Ishikawa (cell line): Measurements from ENCODE around the gene HCST.

Experiments used
- TCF12 ChIP-seq: IDR thresholded peaks from 2 replicates; pipeline ENCODE4 v1.6.1; 2012; ENCODE audit warnings: low read depth
- YY1 ChIP-seq: IDR thresholded peaks from 2 replicates; pipeline ENCODE4 v1.6.1; 2012; ENCODE audit warnings: low read depth
- TF ChIP-seq, protein P1 (sequence below): IDR thresholded peaks from 2 replicates; pipeline ENCODE4 v1.6.1; 2012

DNA sequence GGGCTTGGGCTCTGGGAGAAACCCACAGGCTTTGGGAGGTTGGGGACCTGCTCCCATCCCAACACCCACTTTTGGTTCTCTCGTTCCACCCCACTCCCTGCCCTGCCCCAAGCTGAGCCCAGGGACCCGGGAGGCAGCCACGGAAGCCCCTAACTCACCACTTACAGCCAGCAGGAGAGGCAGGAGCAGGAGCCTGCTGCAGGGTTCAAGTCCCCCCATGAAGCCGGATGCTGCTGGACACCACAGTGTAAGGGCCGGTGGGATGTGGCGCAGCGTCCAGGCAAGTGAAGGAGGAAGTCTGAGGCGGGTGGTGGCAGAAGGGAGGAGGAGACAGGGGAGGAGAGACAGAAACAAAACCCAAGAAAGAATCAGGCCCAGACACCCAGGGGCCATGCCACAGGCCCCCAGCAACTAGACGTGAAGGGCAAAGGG, 5.7 kb downstream of the HCST start, which contains the start of gene TYROBP:
- TF ChIP-seq YY1 (no peak), TCF12 (no peak)
- TF ChIP-seq, protein P1, sequence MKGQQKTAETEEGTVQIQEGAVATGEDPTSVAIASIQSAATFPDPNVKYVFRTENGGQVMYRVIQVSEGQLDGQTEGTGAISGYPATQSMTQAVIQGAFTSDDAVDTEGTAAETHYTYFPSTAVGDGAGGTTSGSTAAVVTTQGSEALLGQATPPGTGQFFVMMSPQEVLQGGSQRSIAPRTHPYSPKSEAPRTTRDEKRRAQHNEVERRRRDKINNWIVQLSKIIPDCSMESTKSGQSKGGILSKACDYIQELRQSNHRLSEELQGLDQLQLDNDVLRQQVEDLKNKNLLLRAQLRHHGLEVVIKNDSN = no peak
